IPS-18a (cell line): ENCODE results near the gene ABHD11.
A peak's percentile ranks its signal among the peaks of the same experiment; 100 is the strongest.

ENCODE experiments used
- H3K27ac ChIP-seq: one replicate; pipeline ENCODE4 v1.5.1; 2013; ENCODE audit warnings: low read length
- H3K27me3 ChIP-seq: one replicate; pipeline ENCODE4 v1.6.1; 2013; ENCODE audit warnings: mild to moderate bottlenecking, low read length; ENCODE audit not compliant: control insufficient read depth, insufficient read depth
- H3K36me3 ChIP-seq: one replicate; pipeline ENCODE4 v1.6.1; 2013; ENCODE audit warnings: low read depth, low read length; ENCODE audit not compliant: control insufficient read depth
- H3K4me1 ChIP-seq: one replicate; pipeline ENCODE4 v1.6.1; 2013; ENCODE audit warnings: low read depth, low read length; ENCODE audit not compliant: control insufficient read depth
- H3K4me3 ChIP-seq: one replicate; pipeline ENCODE4 v1.5.1; 2013; ENCODE audit warnings: low read length
- H3K9ac ChIP-seq: one replicate; pipeline ENCODE4 v1.6.1; 2013; ENCODE audit warnings: mild to moderate bottlenecking, low read length, moderate library complexity
- H3K9me3 ChIP-seq: one replicate; pipeline ENCODE4 v1.6.1; 2013; ENCODE audit warnings: low read depth, low read length; ENCODE audit not compliant: control insufficient read depth

The ABHD11 gene

DNA sequence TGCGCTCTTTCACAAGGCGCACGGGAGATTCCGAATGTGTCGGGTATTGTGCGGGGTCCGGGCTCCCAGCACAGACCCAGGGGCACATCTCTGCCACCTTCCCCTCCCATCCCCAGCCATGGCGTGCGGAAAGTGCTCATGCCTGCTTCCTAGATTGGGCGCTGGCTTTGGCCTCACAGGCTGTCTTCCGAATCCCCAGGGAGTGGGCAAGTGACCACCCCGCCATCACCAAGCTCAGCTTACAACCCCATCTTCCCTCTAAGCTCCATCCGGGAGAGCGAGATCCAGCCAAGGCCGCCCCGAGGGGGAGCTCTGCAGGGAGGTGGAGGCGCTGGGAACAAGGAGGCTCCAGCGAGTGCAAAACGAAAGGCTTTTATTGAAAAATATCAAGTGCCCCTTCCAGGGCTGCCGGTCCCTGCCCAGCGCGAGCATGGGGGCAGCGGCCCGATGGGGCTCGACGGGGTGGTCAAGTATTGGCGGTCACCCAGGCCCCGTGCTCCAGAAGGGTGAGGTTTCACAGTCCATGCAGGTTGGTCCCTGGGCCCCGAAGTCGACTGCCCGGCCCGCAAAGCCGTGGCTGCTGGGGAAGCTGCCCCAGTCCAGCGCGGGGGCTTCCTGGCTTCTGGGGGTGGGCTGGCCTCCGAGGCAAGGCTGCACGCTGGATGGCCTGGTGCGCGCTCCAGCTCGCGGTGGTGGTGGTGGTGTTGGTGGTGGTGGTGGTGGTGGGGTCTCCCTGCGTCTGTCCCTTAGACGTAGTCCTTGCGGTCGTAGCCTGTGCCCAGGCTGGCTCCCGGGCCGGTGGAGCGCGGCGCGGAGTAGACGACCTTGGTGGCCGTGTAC lies 30.3 kb upstream of the ABHD11 start:
- H3K36me3 ChIP-seq, result no peaks in the 10 kb centered on the region
- H3K27me3 ChIP-seq, result no peaks in the 10 kb centered on the region
- H3K4me3 ChIP-seq, result no peak overlapping the region
- no peak overlapping the region for H3K9ac ChIP-seq
- H3K27ac ChIP-seq, result no peak overlapping the region
- H3K9me3 ChIP-seq, result no peaks in the 10 kb centered on the region
- no peaks in the 10 kb centered on the region for H3K4me1 ChIP-seq

DNA sequence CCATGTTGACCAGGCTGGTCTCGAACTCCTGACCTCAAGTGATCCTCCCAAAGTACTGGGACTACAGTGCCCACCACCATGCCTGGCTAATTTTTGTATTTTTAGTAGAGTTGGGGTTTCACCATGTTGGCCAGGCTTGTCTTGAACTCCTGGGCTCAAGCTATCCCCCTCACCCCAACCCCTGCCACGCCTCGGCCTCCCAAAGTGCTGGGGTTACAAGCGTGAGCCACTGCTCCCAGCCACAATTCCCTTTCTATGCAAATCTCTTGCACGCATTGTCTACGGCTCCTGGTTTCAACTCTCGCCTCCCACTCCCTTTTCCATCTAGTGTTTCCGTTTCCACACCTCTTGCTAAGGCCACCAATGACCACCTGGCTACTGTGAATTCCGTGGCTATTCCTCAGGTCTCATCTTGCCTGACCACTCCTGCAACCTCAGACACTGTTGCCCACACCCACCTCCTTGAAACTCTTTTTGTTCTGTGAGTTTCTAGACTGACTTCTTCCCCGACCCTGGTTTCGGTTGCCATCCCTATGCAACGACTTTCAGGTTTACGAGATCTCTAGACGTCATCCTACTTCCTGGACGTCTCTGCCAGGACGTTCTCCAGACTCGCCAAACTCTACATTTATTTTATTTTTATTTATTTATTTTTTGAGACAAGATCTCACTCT lies 28.1 kb upstream of the ABHD11 start:
- Histone ChIP-seq H3K4me1 (peaks cover 6% of the 10 kb centered on the region), H3K27me3 (no peaks in the 10 kb centered on the region), H3K9me3 (no peaks in the 10 kb centered on the region), H3K36me3 (no peaks in the 10 kb centered on the region), H3K4me3 (no peak overlapping the region), H3K27ac (no peak overlapping the region), H3K9ac (no peak overlapping the region)

DNA sequence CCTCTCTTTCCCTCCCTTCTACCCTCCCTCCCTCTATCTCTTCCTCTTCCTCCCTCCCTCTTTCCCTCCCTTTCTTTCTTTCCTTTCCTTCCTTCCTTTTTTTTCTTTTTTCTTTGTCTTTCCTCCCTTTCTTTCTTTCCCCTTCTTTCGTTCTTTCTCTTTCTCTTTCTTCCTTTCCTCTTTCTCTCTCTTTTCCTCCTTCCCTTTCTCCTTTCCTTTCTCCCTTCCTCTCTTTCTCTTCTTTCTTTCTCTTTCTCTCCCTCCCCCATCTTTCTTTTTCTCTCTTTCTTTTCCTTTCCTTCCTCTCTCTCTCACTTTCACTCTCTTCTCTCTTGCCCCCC lies 24.0 kb upstream of the ABHD11 start:
- peaks cover 7% of the 10 kb centered on the region for H3K4me1 ChIP-seq
- no peaks in the 10 kb centered on the region for H3K9me3 ChIP-seq
- no peaks in the 10 kb centered on the region for H3K36me3 ChIP-seq
- no peak overlapping the region for H3K4me3 ChIP-seq
- H3K27ac ChIP-seq, result no peak overlapping the region
- no peak overlapping the region for H3K9ac ChIP-seq
- no peaks in the 10 kb centered on the region for H3K27me3 ChIP-seq

DNA sequence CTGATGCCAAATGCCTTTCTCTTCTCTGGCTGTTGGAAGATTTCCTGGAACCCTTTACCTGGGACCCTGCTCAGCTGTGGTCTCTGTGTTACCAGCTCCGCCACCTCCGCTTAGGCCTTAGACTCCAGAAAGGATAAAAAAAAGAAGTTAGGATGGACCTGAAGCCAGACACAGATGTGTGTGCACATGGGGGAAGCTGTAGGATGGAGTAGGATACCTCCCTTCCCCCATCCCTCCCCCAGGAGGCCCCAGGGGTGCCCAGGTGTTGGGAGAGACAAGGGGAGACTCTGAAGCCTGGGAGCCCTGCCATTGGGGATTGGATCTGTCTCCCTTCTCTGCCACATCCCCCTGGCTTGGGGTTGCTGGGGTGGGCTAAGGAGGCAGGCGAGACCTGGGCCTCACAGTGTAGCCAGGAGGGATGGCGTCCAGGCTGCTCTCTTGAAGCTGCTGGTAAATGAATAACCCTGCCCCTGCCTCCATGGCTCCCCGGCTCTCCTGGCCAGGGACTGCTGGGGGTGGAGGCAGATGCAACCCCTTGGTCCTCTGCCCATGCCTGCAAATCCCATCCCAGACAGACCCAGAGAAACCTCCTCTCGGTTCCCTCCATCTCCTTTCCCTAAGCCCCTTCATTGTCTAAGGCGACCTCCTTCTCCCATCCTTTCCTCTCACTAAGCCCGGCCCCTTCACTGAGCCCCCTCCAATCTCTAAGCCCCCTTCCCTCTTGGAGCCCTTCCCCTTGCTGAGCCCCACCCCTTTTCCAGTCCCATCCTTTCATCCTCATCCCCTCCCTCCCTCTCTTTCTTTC lies 23.5 kb upstream of the ABHD11 start:
- Histone ChIP-seq H3K4me3 (no peak overlapping the region), H3K4me1 (peaks cover 7% of the 10 kb centered on the region), H3K9ac (no peak overlapping the region), H3K9me3 (no peaks in the 10 kb centered on the region), H3K36me3 (no peaks in the 10 kb centered on the region), H3K27ac (no peak overlapping the region), H3K27me3 (no peaks in the 10 kb centered on the region)

DNA sequence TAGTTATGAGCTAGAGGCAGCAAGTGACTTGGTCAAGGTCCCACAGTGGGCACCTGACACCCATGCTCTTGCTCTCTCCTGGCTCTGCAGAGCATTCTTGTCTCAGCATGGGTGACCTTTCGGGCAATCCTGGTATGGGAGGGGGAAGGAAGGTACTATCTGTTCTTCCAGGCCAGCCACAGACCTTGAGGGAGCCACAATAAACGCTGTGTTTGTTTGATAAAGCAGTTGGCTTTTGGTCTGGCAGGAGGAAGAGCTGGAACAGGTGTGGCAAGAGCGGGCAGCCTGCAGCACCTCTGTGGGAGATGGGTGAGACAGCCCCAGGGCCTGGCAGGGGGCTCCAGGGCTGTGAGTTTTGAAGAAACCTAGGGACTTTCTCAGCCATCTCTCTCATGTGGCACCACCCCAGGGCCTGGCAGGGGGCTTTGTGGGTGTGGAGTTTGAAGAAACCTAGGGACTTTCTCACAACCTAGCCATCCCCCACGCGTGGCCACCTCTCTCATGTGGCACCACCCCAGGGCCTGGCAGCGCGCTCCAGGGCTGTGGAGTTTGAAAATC lies 20.1 kb upstream of the ABHD11 start:
- H3K9me3 ChIP-seq, result no peaks in the 10 kb centered on the region
- H3K4me3 ChIP-seq, result no peak overlapping the region
- H3K27ac ChIP-seq, result no peak overlapping the region
- H3K36me3 ChIP-seq, result no peaks in the 10 kb centered on the region
- H3K27me3 ChIP-seq, result no peaks in the 10 kb centered on the region
- H3K9ac ChIP-seq, result no peak overlapping the region
- H3K4me1 ChIP-seq, result peaks cover 7% of the 10 kb centered on the region

DNA sequence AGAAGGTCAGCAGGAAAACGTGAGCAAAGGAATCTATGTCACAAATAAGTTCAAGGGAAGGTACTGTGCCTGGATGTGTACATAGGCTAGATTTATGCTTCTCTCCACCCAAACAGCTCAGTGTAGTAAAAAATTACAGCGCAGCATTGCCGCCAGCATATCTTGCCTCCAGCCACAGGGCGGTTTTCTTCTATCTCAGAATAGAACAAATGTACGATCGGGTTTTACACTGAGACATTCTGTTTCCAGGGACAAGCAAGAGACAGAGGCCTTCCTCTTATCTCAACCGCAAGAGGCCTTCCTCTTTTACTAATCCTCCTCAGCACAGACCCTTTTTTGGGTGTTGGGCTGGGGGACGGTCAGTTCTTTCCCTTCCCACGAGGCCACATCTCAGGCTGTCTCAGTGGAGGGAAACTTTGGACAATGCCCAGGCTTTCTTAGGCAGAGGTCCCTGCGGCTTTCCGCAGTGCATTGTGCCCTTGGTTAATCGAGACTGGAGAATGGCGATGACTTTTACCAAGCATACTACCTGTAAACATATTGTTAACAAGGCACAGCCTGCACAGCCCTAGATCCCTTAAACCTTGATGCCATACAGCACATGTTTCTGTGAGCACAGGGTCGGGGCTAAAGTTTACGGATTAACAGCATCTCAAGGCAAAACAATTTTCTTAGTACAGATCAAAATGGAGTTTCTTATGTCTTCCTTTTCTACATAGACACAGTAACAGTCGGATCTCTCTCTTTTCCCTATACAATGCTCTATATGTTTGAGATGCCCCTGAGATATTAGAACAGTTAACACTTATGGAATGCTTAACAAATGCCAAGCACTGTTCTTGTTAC lies 11.6 kb upstream of the ABHD11 start:
- Histone ChIP-seq H3K4me3 (no peak overlapping the region), H3K9ac (no peak overlapping the region), H3K27ac (no peak overlapping the region), H3K36me3 (no peaks in the 10 kb centered on the region), H3K4me1 (no peaks in the 10 kb centered on the region), H3K9me3 (no peaks in the 10 kb centered on the region), H3K27me3 (no peaks in the 10 kb centered on the region)

DNA sequence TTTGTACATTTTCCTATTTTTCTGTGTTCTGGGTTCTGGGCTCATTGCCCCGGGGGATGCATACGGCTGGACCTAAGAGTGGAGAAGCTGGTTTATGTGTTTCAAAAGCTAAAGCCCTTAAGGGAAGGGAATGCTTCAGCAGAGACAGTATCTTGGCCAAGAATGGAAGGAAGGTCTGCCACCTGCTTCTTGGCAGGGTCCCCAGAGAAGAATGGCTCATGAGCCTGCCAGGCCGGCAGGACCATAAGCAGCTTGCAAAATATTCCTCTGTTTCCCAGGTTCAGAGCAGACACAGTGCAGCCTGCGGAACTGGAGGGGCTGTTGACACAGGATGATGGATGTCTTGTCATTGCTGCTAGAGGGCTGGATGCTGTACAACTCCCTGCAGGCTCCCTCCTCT lies 7.8 kb upstream of the ABHD11 start:
- Histone ChIP-seq H3K4me1 (peaks cover 25% of the 10 kb centered on the region), H3K27ac (no peak overlapping the region), H3K36me3 (no peaks in the 10 kb centered on the region), H3K27me3 (no peaks in the 10 kb centered on the region), H3K9me3 (no peaks in the 10 kb centered on the region), H3K4me3 (no peak overlapping the region), H3K9ac (no peak overlapping the region)

DNA sequence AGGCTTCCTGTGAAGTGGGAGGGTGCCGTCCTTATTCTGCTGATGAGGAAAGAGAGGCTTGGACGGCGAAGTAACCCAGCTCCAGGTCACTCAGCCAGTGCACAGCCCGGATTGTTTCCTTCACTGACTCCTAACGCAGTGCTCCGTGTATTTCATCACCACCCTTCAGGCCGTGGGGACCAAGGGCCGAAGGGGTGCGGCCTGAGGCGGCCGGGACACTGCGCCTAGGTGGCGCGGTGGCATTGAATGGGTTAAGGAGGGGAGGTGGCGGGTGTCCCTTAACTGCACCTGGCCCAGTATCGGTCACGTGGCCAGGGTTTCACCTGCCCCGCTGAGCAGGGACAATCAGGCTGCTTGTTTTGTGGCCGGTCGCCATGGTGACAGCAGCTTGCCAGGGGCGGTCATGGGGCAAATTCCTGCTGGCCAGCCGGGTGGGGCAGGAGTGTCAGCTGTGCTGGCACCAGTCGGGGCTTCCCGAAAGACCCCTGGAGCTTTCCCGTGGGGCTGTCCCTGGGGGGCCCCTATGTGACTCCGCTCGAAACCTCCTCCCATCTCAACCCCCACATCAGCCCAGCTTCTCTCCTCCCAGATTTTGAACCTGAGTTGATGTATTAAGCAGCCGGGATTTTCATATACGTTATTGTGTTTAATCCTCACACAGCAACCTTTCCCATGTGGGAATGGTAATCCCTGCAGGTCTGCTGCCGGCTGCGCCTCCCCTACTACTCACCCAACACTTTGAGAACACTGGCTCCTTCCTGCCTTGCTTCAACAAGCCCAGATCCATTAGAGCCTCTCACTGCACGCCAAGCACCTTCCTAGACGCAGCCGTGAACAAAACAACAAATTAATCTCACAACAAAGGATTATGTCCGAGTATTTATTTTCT lies 4.4 kb upstream of the ABHD11 start:
- Histone ChIP-seq H3K4me3 (peak overlapping the region; percentile 39), H3K27me3 (peaks cover 3% of the 10 kb centered on the region), H3K4me1 (peaks cover 32% of the 10 kb centered on the region), H3K9ac (peak overlapping the region; percentile 79), H3K9me3 (no peaks in the 10 kb centered on the region), H3K27ac (peak overlapping the region; percentile 94), H3K36me3 (no peaks in the 10 kb centered on the region)

DNA sequence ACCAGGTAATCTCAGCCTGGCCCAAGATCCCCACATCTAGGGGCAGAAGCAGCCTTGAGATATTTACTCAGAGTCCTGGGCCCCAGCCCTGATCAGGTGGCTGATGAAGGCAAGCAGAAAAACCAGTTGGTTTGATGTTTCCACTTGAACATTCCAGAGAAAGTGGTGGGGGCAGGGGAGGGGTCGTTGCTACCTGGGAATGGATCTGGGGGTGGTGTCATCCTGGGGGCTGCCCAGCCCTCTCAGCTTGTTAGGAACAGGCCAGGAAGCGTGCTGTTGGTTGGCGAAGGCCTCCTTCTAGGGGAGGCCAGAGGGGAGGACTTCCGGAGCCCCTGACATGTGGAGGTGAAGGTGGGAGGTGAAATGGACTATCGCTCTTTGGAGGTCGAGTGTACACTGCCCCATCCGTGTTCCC lies 3.7 kb upstream of the ABHD11 start:
- peaks cover 2% of the 10 kb centered on the region for H3K36me3 ChIP-seq
- H3K9me3 ChIP-seq, result no peaks in the 10 kb centered on the region
- H3K27ac ChIP-seq, result peak overlapping the region; percentile 85
- H3K9ac ChIP-seq, result peak overlapping the region; percentile 79
- H3K27me3 ChIP-seq, result peaks cover 3% of the 10 kb centered on the region
- peaks cover 32% of the 10 kb centered on the region for H3K4me1 ChIP-seq
- peak overlapping the region; percentile 39 for H3K4me3 ChIP-seq

DNA sequence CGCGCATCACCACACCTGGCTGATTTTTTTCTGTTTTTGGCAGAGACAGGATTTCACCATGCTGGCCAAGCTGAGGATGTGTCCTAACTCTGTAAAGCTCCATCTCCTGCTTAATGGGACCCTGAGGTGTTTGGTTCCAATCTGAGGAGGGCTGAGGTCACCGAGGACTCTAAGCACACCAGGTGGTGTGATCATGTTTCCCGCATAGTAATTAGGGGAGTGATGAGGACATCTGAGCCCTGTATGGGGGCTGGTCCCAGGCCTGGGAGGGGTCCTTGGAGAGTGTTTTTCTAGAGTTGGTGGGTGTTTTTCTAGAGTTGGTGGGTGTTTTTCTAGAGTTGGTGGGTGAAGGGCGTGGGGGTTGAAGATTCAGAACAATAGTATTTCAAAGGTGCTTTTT lies 3.0 kb upstream of the ABHD11 start:
- H3K27me3 ChIP-seq, result peaks cover 3% of the 10 kb centered on the region
- H3K27ac ChIP-seq, result peak overlapping the region; percentile 85
- H3K4me3 ChIP-seq, result no peak overlapping the region
- H3K4me1 ChIP-seq, result peaks cover 32% of the 10 kb centered on the region
- H3K9me3 ChIP-seq, result no peaks in the 10 kb centered on the region
- peaks cover 9% of the 10 kb centered on the region for H3K36me3 ChIP-seq
- H3K9ac ChIP-seq, result peak overlapping the region; percentile 79
